Globus pallidus (tissue), 1 donor: Measurements from ENCODE around the gene ARFGAP3.

Experiments used
- DNase-seq: peaks from one replicate; pipeline ENCODE4 v3.0.0-alpha.2; 2015; ENCODE audit warnings: low spot score

ARFGAP3 gene

GRCh38 chr22:42883970-42884369 is 26.9 kb upstream of the ARFGAP3 start:
- DNase-seq, result no peak

GRCh38 chr22:42883121-42883520 is 26.0 kb upstream of the ARFGAP3 start:
- DNase-seq, result no peak

- no peak for DNase-seq
Observed at GRCh38 chr22:42881982-42882656, 25.0 kb upstream of the ARFGAP3 start.

GRCh38 chr22:42881298-42881697 is 24.2 kb upstream of the ARFGAP3 start:
- no peak for DNase-seq

- DNase-seq, result no peak
Observed at GRCh38 chr22:42880815-42881214, 23.7 kb upstream of the ARFGAP3 start.

- no peak for DNase-seq
Observed at GRCh38 chr22:42879371-42880021, 22.4 kb upstream of the ARFGAP3 start.

GRCh38 chr22:42878561-42879305 is 21.7 kb upstream of the ARFGAP3 start:
- DNase-seq, result no peak

- no peak for DNase-seq
Observed at GRCh38 chr22:42877597-42878340, 20.7 kb upstream of the ARFGAP3 start.

GRCh38 chr22:42877158-42877557 is 20.1 kb upstream of the ARFGAP3 start:
- no peak for DNase-seq

GRCh38 chr22:42876041-42876440 is 19.0 kb upstream of the ARFGAP3 start:
- DNase-seq, result no peak

- DNase-seq, result no peak
Observed at GRCh38 chr22:42874010-42874409, 16.9 kb upstream of the ARFGAP3 start.

- DNase-seq, result no peak
Observed at GRCh38 chr22:42873356-42873755, 16.3 kb upstream of the ARFGAP3 start.

GRCh38 chr22:42872821-42873220 is 15.7 kb upstream of the ARFGAP3 start:
- no peak for DNase-seq

- DNase-seq, result no peak
Observed at GRCh38 chr22:42871146-42872050, 14.3 kb upstream of the ARFGAP3 start.

- DNase-seq, result no peak
Observed at GRCh38 chr22:42869888-42870480, 12.9 kb upstream of the ARFGAP3 start.

GRCh38 chr22:42869463-42869862 is 12.4 kb upstream of the ARFGAP3 start:
- no peak for DNase-seq

GRCh38 chr22:42868751-42869251 is 11.7 kb upstream of the ARFGAP3 start:
- DNase-seq, result no peak

- no peak for DNase-seq
Observed at GRCh38 chr22:42866100-42866499, 9.0 kb upstream of the ARFGAP3 start.

GRCh38 chr22:42865536-42865935 is 8.5 kb upstream of the ARFGAP3 start:
- DNase-seq, result no peak

GRCh38 chr22:42863349-42863961 is 6.4 kb upstream of the ARFGAP3 start:
- no peak for DNase-seq
